Activated T-helper 1 cell treated with anti-CD3 and anti-CD28 coated beads, Interleukin-12 subunit alpha, Interleukin-12 subunit beta, Interleukin-2, Interleukin-4 antibody, amounts not matched to agents 30 ng/mL and 10 ng/mL and 1 ng/mL, durations not matched to agents 14 hours and 24 hours and 36 hours (primary cell): ENCODE data around the gene ERP29. TPM values are rescaled to one million over a fixed set of nuclear protein-coding genes. Genes with fewer than 3 reads are reported as not detected.
A peak's percentile ranks its signal among the peaks of the same experiment; 100 is the strongest.

ENCODE experiments used
- DNase-seq: peaks from one replicate; pipeline ENCODE4 v3.0.0; 2021; ENCODE audit warnings: low spot score
- H3K27ac Mint-ChIP-seq: one replicate; pipeline ENCODE4 v1.8.0; 2021; ENCODE audit warnings: mild to moderate bottlenecking, mixed read lengths
- H3K27me3 Mint-ChIP-seq: one replicate; pipeline ENCODE4 v1.8.0; 2022; ENCODE audit warnings: mild to moderate bottlenecking, moderate library complexity, mixed read lengths; ENCODE audit not compliant: insufficient read depth
- H3K36me3 Mint-ChIP-seq: one replicate; pipeline ENCODE4 v1.8.0; 2021; ENCODE audit warnings: low read depth, mixed read lengths
- H3K4me1 Mint-ChIP-seq: one replicate; pipeline ENCODE4 v1.8.0; 2021; ENCODE audit warnings: low read depth, mixed read lengths
- H3K4me3 Mint-ChIP-seq: one replicate; pipeline ENCODE4 v1.8.0; 2021; ENCODE audit warnings: mild to moderate bottlenecking, moderate library complexity, mixed read lengths
- H3K9me3 Mint-ChIP-seq: one replicate; pipeline ENCODE4 v1.8.0; 2021; ENCODE audit warnings: mixed read lengths
- intact Hi-C: fragments of 100-400 bp; cut with micrococcal nuclease; formaldehyde crosslinking; loops from one replicate; pipeline ENCODE4 v1.15.1; 2024
- total RNA-seq: library from RNA; stranded (reverse); gene quantifications from 2 replicates; pipeline ENCODE4 v1.2.3, GENCODE V29; 2022

ERP29 gene
- total RNA-seq, result 60.9 and 62.5 TPM in 2 replicates

GRCh38 chr12:112012775-112013600, at the start of gene ERP29, which contains the start of gene TMEM116:
Gene ERP29, plus strand, starts transcription at chr12:112013426. Its CDS starts 40 bp downstream, at chr12:112013466.
Gene TMEM116, minus strand, starts transcription at chr12:112013165. Its CDS starts 7,895 bp downstream, at chr12:112005270.
- peak within 1 kb of the TSS; percentile 87 for H3K4me3 Mint-ChIP-seq
- peaks cover 7% of the 10 kb centered on the region for H3K9me3 Mint-ChIP-seq
- no peaks in the 10 kb centered on the region for H3K27me3 Mint-ChIP-seq
- H3K4me1 Mint-ChIP-seq, result peaks cover 51% of the 10 kb centered on the region
- intact Hi-C loops, result loop anchor here (1.0 to 5.0 kb wide), 10 partner anchors 12 to 610 kb away; partner anchors contain the start of genes ATXN2, HECTD4, MAPKAPK5 and NAA25
- peaks cover 33% of the 10 kb centered on the region for H3K36me3 Mint-ChIP-seq
- DNase-seq, result peak; percentile 98
- H3K27ac Mint-ChIP-seq, result peak within 1 kb of the TSS; percentile 89

- Mint-ChIP-seq H3K27ac (no peak overlapping the region), H3K4me3 (no peak overlapping the region), H3K4me1 (peaks cover 12% of the 10 kb centered on the region), H3K27me3 (no peaks in the 10 kb centered on the region), H3K9me3 (peaks cover 22% of the 10 kb centered on the region), H3K36me3 (peaks cover 38% of the 10 kb centered on the region)
- intact Hi-C loops, result no loop called here
- no peak for DNase-seq
Measured at GRCh38 chr12:111964935-111965334, 48.3 kb upstream of the ERP29 start.

GRCh38 chr12:111971800-111972199, 41.4 kb upstream of the ERP29 start:
- intact Hi-C loops, result no loop called here
- H3K9me3 Mint-ChIP-seq, result peaks cover 14% of the 10 kb centered on the region
- H3K4me3 Mint-ChIP-seq, result no peak overlapping the region
- H3K27me3 Mint-ChIP-seq, result no peaks in the 10 kb centered on the region
- H3K4me1 Mint-ChIP-seq, result peaks cover 15% of the 10 kb centered on the region
- no peak for DNase-seq
- H3K27ac Mint-ChIP-seq, result no peak overlapping the region
- peaks cover 15% of the 10 kb centered on the region for H3K36me3 Mint-ChIP-seq

- Mint-ChIP-seq H3K9me3 (peaks cover 14% of the 10 kb centered on the region), H3K4me1 (peaks cover 21% of the 10 kb centered on the region), H3K27ac (no peak overlapping the region), H3K27me3 (no peaks in the 10 kb centered on the region), H3K36me3 (peaks cover 8% of the 10 kb centered on the region), H3K4me3 (no peak overlapping the region)
- intact Hi-C loops, result no loop called here
- no peak for DNase-seq
Measured at GRCh38 chr12:111975161-111975931, 37.9 kb upstream of the ERP29 start.

GRCh38 chr12:111976291-111976690, 36.9 kb upstream of the ERP29 start:
- Mint-ChIP-seq H3K27ac (no peak overlapping the region), H3K4me3 (no peak overlapping the region), H3K27me3 (no peaks in the 10 kb centered on the region), H3K4me1 (peaks cover 21% of the 10 kb centered on the region), H3K36me3 (peaks cover 8% of the 10 kb centered on the region), H3K9me3 (peaks cover 8% of the 10 kb centered on the region)
- intact Hi-C loops, result no loop called here
- no peak for DNase-seq

- Mint-ChIP-seq H3K27me3 (no peaks in the 10 kb centered on the region), H3K36me3 (peaks cover 8% of the 10 kb centered on the region), H3K9me3 (peaks cover 6% of the 10 kb centered on the region), H3K27ac (no peak overlapping the region), H3K4me3 (no peak overlapping the region), H3K4me1 (peaks cover 21% of the 10 kb centered on the region)
- no peak for DNase-seq
- intact Hi-C loops, result no loop called here
Measured at GRCh38 chr12:111976860-111977259, 36.4 kb upstream of the ERP29 start.

- Mint-ChIP-seq H3K4me3 (no peak overlapping the region), H3K4me1 (peaks cover 21% of the 10 kb centered on the region), H3K27ac (no peak overlapping the region), H3K27me3 (no peaks in the 10 kb centered on the region), H3K36me3 (peaks cover 5% of the 10 kb centered on the region), H3K9me3 (no peaks in the 10 kb centered on the region)
- intact Hi-C loops, result no loop called here
- DNase-seq, result no peak
Measured at GRCh38 chr12:111978545-111978944, 34.7 kb upstream of the ERP29 start.

- Mint-ChIP-seq H3K4me3 (no peak overlapping the region), H3K36me3 (peaks cover 8% of the 10 kb centered on the region), H3K4me1 (peaks cover 21% of the 10 kb centered on the region), H3K27ac (no peak overlapping the region), H3K9me3 (no peaks in the 10 kb centered on the region), H3K27me3 (no peaks in the 10 kb centered on the region)
- no peak for DNase-seq
- intact Hi-C loops, result no loop called here
Measured at GRCh38 chr12:111980598-111980997, 32.6 kb upstream of the ERP29 start.

- intact Hi-C loops, result no loop called here
- Mint-ChIP-seq H3K4me3 (no peak overlapping the region), H3K4me1 (peaks cover 16% of the 10 kb centered on the region), H3K9me3 (no peaks in the 10 kb centered on the region), H3K36me3 (peaks cover 11% of the 10 kb centered on the region), H3K27ac (no peak overlapping the region), H3K27me3 (no peaks in the 10 kb centered on the region)
- DNase-seq, result no peak
Measured at GRCh38 chr12:111981987-111982386, 31.2 kb upstream of the ERP29 start.

GRCh38 chr12:111984820-111985219, 28.4 kb upstream of the ERP29 start:
- H3K4me3 Mint-ChIP-seq, result no peak overlapping the region
- no peaks in the 10 kb centered on the region for H3K4me1 Mint-ChIP-seq
- intact Hi-C loops, result no loop called here
- no peaks in the 10 kb centered on the region for H3K27me3 Mint-ChIP-seq
- H3K9me3 Mint-ChIP-seq, result no peaks in the 10 kb centered on the region
- peaks cover 18% of the 10 kb centered on the region for H3K36me3 Mint-ChIP-seq
- no peak for DNase-seq
- H3K27ac Mint-ChIP-seq, result no peak overlapping the region

- H3K4me1 Mint-ChIP-seq, result peaks cover 49% of the 10 kb centered on the region
- no peaks in the 10 kb centered on the region for H3K9me3 Mint-ChIP-seq
- H3K27ac Mint-ChIP-seq, result peak overlapping the region; percentile 61
- H3K4me3 Mint-ChIP-seq, result peak overlapping the region; percentile 35
- intact Hi-C loops, result loop anchor here (5.0 kb wide), 1 partner anchor 86 kb away; no protein-coding TSS in a partner anchor
- no peaks in the 10 kb centered on the region for H3K27me3 Mint-ChIP-seq
- no peak for DNase-seq
- H3K36me3 Mint-ChIP-seq, result peaks cover 25% of the 10 kb centered on the region
Measured at GRCh38 chr12:111991535-111991934, 21.7 kb upstream of the ERP29 start.

GRCh38 chr12:111991946-111992345, 21.3 kb upstream of the ERP29 start:
- H3K27ac Mint-ChIP-seq, result peak overlapping the region; percentile 69
- H3K4me3 Mint-ChIP-seq, result peak overlapping the region; percentile 35
- no peaks in the 10 kb centered on the region for H3K9me3 Mint-ChIP-seq
- H3K4me1 Mint-ChIP-seq, result peaks cover 53% of the 10 kb centered on the region
- intact Hi-C loops, result loop anchor here (2.0 to 5.0 kb wide), 2 partner anchors 85 to 149 kb away; partner anchors contain the start of gene MAPKAPK5
- no peak for DNase-seq
- no peaks in the 10 kb centered on the region for H3K27me3 Mint-ChIP-seq
- peaks cover 26% of the 10 kb centered on the region for H3K36me3 Mint-ChIP-seq

GRCh38 chr12:111992464-111992863, 20.8 kb upstream of the ERP29 start:
- DNase-seq, result no peak
- Mint-ChIP-seq H3K9me3 (no peaks in the 10 kb centered on the region), H3K27me3 (no peaks in the 10 kb centered on the region), H3K27ac (peak overlapping the region; percentile 69), H3K4me1 (peaks cover 58% of the 10 kb centered on the region), H3K36me3 (peaks cover 25% of the 10 kb centered on the region), H3K4me3 (peak overlapping the region; percentile 32)
- intact Hi-C loops, result loop anchor here (2.0 to 5.0 kb wide), 2 partner anchors 85 to 150 kb away; partner anchors contain the start of gene MAPKAPK5
